Stimulated activated CD8-positive, alpha-beta memory T cell treated with anti-CD3 and anti-CD28 coated beads, Interleukin-7, amount 100 ng/mL, for 48 hours (primary cell): ENCODE data around the gene UNC93B1.
"Not testable (repeated sequence)": the region's sequence is repeated elsewhere in the genome, so short reads cannot be mapped to it uniquely, and the experiment has no call there.

Experiments used
- DNase-seq, 2 donors: peaks; one replicate each; pipeline ENCODE4 v3.0.0-alpha.2; 2020; ENCODE audit warnings: low read depth in 1 of 2; ENCODE audit errors: extremely low read depth in 1 of 2

The UNC93B1 gene

GRCh38 chr11:68010090-68011041 lies 6.5 kb upstream of the UNC93B1 start, which contains the start of gene ALDH3B1:
Gene ALDH3B1 (plus strand): TSS chr11:68010327. CDS start chr11:68015298, 4,971 bp downstream.
- no peak for DNase-seq

GRCh38 chr11:68009391-68010089 lies 5.6 kb upstream of the UNC93B1 start:
- DNase-seq: no peak

- no peak for DNase-seq
Measured at GRCh38 chr11:68008381-68009337, 4.8 kb upstream of the UNC93B1 start.

- no peak for DNase-seq
Measured at GRCh38 chr11:68007498-68008380, 3.8 kb upstream of the UNC93B1 start.

GRCh38 chr11:68006606-68007166 lies 2.8 kb upstream of the UNC93B1 start:
- DNase-seq: no peak

GRCh38 chr11:68004551-68005335 lies 846 bp upstream of the UNC93B1 start:
- DNase-seq: no peak

GRCh38 chr11:68002938-68003845 lies 705 bp downstream of the UNC93B1 start:
- DNase-seq: no peak

GRCh38 chr11:68002575-68002937 lies 1.3 kb downstream of the UNC93B1 start:
- no peak for DNase-seq

- no peak for DNase-seq
Measured at GRCh38 chr11:67999704-68000103, 4.2 kb downstream of the UNC93B1 start.

- DNase-seq: no peak
Measured at GRCh38 chr11:67999201-67999629, 4.7 kb downstream of the UNC93B1 start.

- no peak for DNase-seq
Measured at GRCh38 chr11:67998150-67999045, 5.5 kb downstream of the UNC93B1 start.

- DNase-seq: no peak
Measured at GRCh38 chr11:67997475-67997921, 6.4 kb downstream of the UNC93B1 start.

- DNase-seq: peak in 1 of 2 donors; percentile 29
Measured at GRCh38 chr11:67996622-67997474, 7.0 kb downstream of the UNC93B1 start.

GRCh38 chr11:67996051-67996450 lies 7.8 kb downstream of the UNC93B1 start:
- DNase-seq: no peak

- not testable (repeated sequence) for DNase-seq
Measured at GRCh38 chr11:67995579-67995978, 8.3 kb downstream of the UNC93B1 start.

- not testable (repeated sequence) for DNase-seq
Measured at GRCh38 chr11:67995129-67995528, 8.8 kb downstream of the UNC93B1 start.
